Measurements from ENCODE around the gene SQSTM1. TPM values are rescaled to one million over a fixed set of nuclear protein-coding genes. Genes with fewer than 3 reads are reported as not detected.
"Not testable (repeated sequence)": the region's sequence is repeated elsewhere in the genome, so short reads cannot be mapped to it uniquely, and the experiment has no call there.

The SQSTM1 gene
- total and polyA plus RNA-seq, 9 of the 15 experiments (the other 6 are each of a cell fraction or from before 2014, with no cell fraction given), result 5.6 to 148 (median 64.0) TPM

DNA sequence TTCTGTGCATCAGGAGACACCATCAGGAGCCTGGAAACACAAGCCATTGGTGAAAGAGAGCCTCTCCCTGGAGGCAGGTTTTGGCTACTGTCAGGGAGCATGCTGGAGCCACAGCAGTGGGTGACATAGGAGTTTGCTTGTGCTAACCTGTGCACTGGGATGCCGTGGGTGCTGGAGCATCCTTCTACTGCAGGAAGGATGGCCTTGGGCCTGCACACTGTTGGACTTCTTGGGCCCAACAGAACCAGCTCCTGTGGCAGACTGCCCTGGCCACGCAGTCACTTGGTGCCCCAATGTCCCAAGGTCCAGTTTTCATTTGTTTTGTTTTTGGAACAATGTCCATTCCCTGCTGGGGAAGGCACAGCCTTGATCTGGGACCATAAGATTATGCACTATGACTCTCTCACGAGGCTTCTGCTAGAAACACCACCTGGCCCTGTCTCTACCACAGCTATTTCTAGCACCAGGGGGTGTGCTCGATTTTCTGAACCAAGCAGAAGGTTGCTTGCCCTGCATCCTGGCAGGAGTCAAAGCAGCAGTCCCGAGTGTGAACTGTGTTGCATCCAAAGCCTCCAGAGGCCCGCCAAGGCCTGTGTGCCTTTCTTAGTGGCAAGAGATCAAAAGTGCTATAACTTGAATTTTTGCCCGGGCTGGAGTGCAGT is 32.4 kb upstream of the SQSTM1 start:
- Histone ChIP-seq H3K27ac (ENCODE audit: extremely low read depth, low read depth, low read length) (no peak overlapping the region), H2AFZ (ENCODE audit: low read depth, low read length) (no peak overlapping the region), H3K9me3 (replicated peaks; ENCODE audit: control insufficient read depth, insufficient read depth, low read depth, low read length) (no peaks in the 10 kb centered on the region), H3K9ac (ENCODE audit: insufficient read depth in 1 of 2, low read depth in 2 of 2, low read length in 2 of 2) (no peak overlapping the region), H3K27me3 (ENCODE audit: control insufficient read depth in 2 of 2, insufficient read depth in 2 of 2, low read length in 2 of 2) (no peaks in the 10 kb centered on the region), H3K4me2 (ENCODE audit: insufficient read depth, low read length) (no peak overlapping the region), H4K20me1 (replicated peaks; ENCODE audit: control insufficient read depth, insufficient read depth, low read length) (no peaks in the 10 kb centered on the region), H3K4me3 (no peak overlapping the region), H3K36me3 (ENCODE audit: control insufficient read depth, insufficient read depth, low read length) (no peaks in the 10 kb centered on the region), H3K4me1 (replicated peaks in 1 of 2; ENCODE audit: control insufficient read depth in 2 of 2, insufficient read depth in 2 of 2, low read length in 2 of 2) (peaks cover 0 to 16% of the 10 kb centered on the region in 2 experiments; a peak in 2 of 5 replicates), H3K79me2 (ENCODE audit: control insufficient read depth, insufficient read depth, low read length) (no peaks in the 10 kb centered on the region), H3K9me1 (ENCODE audit: control insufficient read depth, insufficient read depth, low read length) (no peaks in the 10 kb centered on the region)
- in situ Hi-C loops (cut with MboI) (no loop called here), intact Hi-C loops (cut with micrococcal nuclease) (no loop called here)
- ChIA-PET CTCF (ENCODE audit: low intra/inter-chr PET ratio) (no interaction called here), POLR2A (interaction anchor here (0.7 to 1.3 kb wide), 3 partner anchors 11 to 1645 kb away, joined by 3 read pairs; no protein-coding TSS in a partner anchor)
- FAIRE-seq (no peak), DNase-seq (ENCODE audit: extremely low read depth in 1 of 4, low spot score in 3 of 4) (no peak), ATAC-seq (no peak)
- TF ChIP-seq ZNF143 (CRISPR knock-in tag; IDR thresholded peaks at IDR 0.05) (no peak), ZNF507 (tag; conservative IDR thresholded peaks at IDR 0.05) (no peak), ZNF316 (IDR thresholded peaks at IDR 0.05) (no peak)
- TF ChIP-seq, protein P1, sequence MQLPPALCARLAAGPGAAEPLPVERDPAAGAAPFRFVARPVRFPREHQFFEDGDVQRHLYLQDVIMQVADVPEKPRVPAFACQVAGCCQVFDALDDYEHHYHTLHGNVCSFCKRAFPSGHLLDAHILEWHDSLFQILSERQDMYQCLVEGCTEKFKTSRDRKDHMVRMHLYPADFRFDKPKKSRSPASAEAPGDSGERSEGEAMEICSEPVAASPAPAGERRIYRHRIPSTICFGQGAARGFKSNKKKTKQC (CRISPR knock-in tag; IDR thresholded peaks at IDR 0.05), result no peak
- 57% methylated on average over 7 of the region's 7 CpGs for WGBS (ENCODE audit: insufficient coverage, low coverage, missing lambda C conversion rate)
- BruUV-seq (replicated peaks), result no TSS peak

DNA sequence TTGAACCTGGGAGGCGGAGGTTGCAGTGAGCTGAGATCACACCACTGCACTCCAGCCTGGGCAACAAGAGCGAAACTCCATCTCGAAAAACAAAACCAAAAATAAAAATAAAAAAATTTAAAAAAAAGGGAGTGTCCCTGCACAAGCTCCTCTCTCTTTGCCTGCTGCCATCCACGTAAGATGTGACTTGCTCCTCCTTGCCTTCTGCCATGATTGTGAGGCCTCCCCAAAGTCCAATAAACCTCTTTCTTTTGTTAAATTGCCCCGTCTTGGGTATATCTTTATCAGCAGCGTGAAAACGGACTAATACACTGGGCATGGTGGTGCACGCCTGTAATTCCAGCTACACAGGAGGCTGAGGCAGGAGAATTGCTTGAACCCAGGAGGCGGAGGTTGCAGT is 31.4 kb upstream of the SQSTM1 start:
- H3K4me2 ChIP-seq (ENCODE audit: insufficient read depth, low read length); ATAC-seq; POLR2A ChIA-PET; intact Hi-C loops (cut with micrococcal nuclease); H3K9me3 ChIP-seq (replicated peaks; ENCODE audit: control insufficient read depth, insufficient read depth, low read depth, low read length); H2AFZ ChIP-seq (ENCODE audit: low read depth, low read length); H3K9me1 ChIP-seq (ENCODE audit: control insufficient read depth, insufficient read depth, low read length); H4K20me1 ChIP-seq (replicated peaks; ENCODE audit: control insufficient read depth, insufficient read depth, low read length); in situ Hi-C loops (cut with MboI); H3K36me3 ChIP-seq (ENCODE audit: control insufficient read depth, insufficient read depth, low read length); H3K4me3 ChIP-seq; H3K79me2 ChIP-seq (ENCODE audit: control insufficient read depth, insufficient read depth, low read length); CTCF ChIA-PET (ENCODE audit: low intra/inter-chr PET ratio); H3K27ac ChIP-seq (ENCODE audit: extremely low read depth, low read depth, low read length); H3K9ac ChIP-seq (ENCODE audit: insufficient read depth in 1 of 2, low read depth in 2 of 2, low read length in 2 of 2); H3K27me3 ChIP-seq (ENCODE audit: control insufficient read depth in 2 of 2, insufficient read depth in 2 of 2, low read length in 2 of 2); DNase-seq (ENCODE audit: extremely low read depth in 1 of 4, low spot score in 3 of 4); BruUV-seq (replicated peaks); FAIRE-seq: not testable (repeated sequence)
- peak; percentile 92 for TF ChIP-seq ZNF431 (CRISPR knock-in tag; IDR thresholded peaks at IDR 0.05)
- peaks cover 0 to 24% of the 10 kb centered on the region in 2 experiments; a peak in 2 of 5 replicates for H3K4me1 ChIP-seq (replicated peaks in 1 of 2; ENCODE audit: control insufficient read depth in 2 of 2, insufficient read depth in 2 of 2, low read length in 2 of 2)
- WGBS (ENCODE audit: insufficient coverage, low coverage, missing lambda C conversion rate), result 85% methylated on average over 8 of the region's 9 CpGs

Data from K562 (cell line).